ENCODE measurements around the gene SUN3. TPM values are rescaled to one million over a fixed set of nuclear protein-coding genes. Genes with fewer than 3 reads are reported as not detected.
A peak's percentile ranks its signal among the peaks of the same experiment; 100 is the strongest.

SUN3 gene
- total RNA-seq, 1 donor from 2014 or later = not detected

GRCh38 chr7:48040944-48041652 is 12.2 kb upstream of the SUN3 start:
- Histone ChIP-seq H3K27ac (replicated peaks) (no peak overlapping the region), H3K4me3 (no peak overlapping the region), H3K4me1 (peaks cover 3% of the 10 kb centered on the region), H3K36me3 (no peaks in the 10 kb centered on the region), H3K27me3 (ENCODE audit: low read depth) (peaks cover 10% of the 10 kb centered on the region), H3K9me3 (replicated peaks) (no peaks in the 10 kb centered on the region)
- TF ChIP-seq CTCF (IDR thresholded peaks at IDR 0.05; ENCODE audit: borderline replicate concordance) = no peak
- DNase-seq = no peak
- intact Hi-C loops (cut with micrococcal nuclease) = no loop called here

GRCh38 chr7:48038815-48039506 is 10.1 kb upstream of the SUN3 start:
- peaks cover 28% of the 10 kb centered on the region for H3K27me3 ChIP-seq (ENCODE audit: low read depth)
- no peaks in the 10 kb centered on the region for H3K36me3 ChIP-seq
- no peak for DNase-seq
- H3K4me1 ChIP-seq = peaks cover 15% of the 10 kb centered on the region
- no peak for TF ChIP-seq CTCF (IDR thresholded peaks at IDR 0.05; ENCODE audit: borderline replicate concordance)
- intact Hi-C loops (cut with micrococcal nuclease) = no loop called here
- no peak overlapping the region for H3K4me3 ChIP-seq
- H3K9me3 ChIP-seq (replicated peaks) = no peaks in the 10 kb centered on the region
- H3K27ac ChIP-seq (replicated peaks) = no peak overlapping the region

GRCh38 chr7:48035967-48036478 is 7.1 kb upstream of the SUN3 start:
- Histone ChIP-seq H3K4me1 (peaks cover 15% of the 10 kb centered on the region), H3K36me3 (no peaks in the 10 kb centered on the region), H3K4me3 (peak overlapping the region; percentile 79), H3K9me3 (replicated peaks) (no peaks in the 10 kb centered on the region), H3K27ac (replicated peaks) (no peak overlapping the region), H3K27me3 (ENCODE audit: low read depth) (peaks cover 51% of the 10 kb centered on the region)
- intact Hi-C loops (cut with micrococcal nuclease) = no loop called here
- no peak for TF ChIP-seq CTCF (IDR thresholded peaks at IDR 0.05; ENCODE audit: borderline replicate concordance)
- peak; percentile 31 for DNase-seq

- peaks cover 52% of the 10 kb centered on the region for H3K27me3 ChIP-seq (ENCODE audit: low read depth)
- H3K9me3 ChIP-seq (replicated peaks) = no peaks in the 10 kb centered on the region
- peak; percentile 47 for TF ChIP-seq CTCF (IDR thresholded peaks at IDR 0.05; ENCODE audit: borderline replicate concordance)
- intact Hi-C loops (cut with micrococcal nuclease) = no loop called here
- no peak within 1 kb of the TSS for H3K27ac ChIP-seq (replicated peaks)
- peak; percentile 93 for DNase-seq
- H3K4me3 ChIP-seq = peak within 1 kb of the TSS; percentile 79
- H3K36me3 ChIP-seq = no peaks in the 10 kb centered on the region
- peaks cover 15% of the 10 kb centered on the region for H3K4me1 ChIP-seq
Measured at GRCh38 chr7:48035301-48035966, 6.5 kb upstream of the SUN3 start, which contains the start of gene C7orf57. TSS of gene C7orf57 (plus strand) at chr7:48035543. CDS start at chr7:48036309, 766 bp downstream.

GRCh38 chr7:48033922-48034321 is 5.0 kb upstream of the SUN3 start:
- Histone ChIP-seq H3K27ac (replicated peaks) (no peak overlapping the region), H3K36me3 (no peaks in the 10 kb centered on the region), H3K27me3 (ENCODE audit: low read depth) (peaks cover 61% of the 10 kb centered on the region), H3K9me3 (replicated peaks) (no peaks in the 10 kb centered on the region), H3K4me1 (peaks cover 15% of the 10 kb centered on the region), H3K4me3 (no peak overlapping the region)
- no peak for DNase-seq
- TF ChIP-seq CTCF (IDR thresholded peaks at IDR 0.05; ENCODE audit: borderline replicate concordance) = no peak
- intact Hi-C loops (cut with micrococcal nuclease) = no loop called here

Data from left ventricle myocardium inferior (tissue), 1 donor.